ENCODE measurements around the gene PLD3.

GRCh38 chr19:40348961-40349507 is 539 bp downstream of the PLD3 start:
- TF ChIP-seq, protein P1, sequence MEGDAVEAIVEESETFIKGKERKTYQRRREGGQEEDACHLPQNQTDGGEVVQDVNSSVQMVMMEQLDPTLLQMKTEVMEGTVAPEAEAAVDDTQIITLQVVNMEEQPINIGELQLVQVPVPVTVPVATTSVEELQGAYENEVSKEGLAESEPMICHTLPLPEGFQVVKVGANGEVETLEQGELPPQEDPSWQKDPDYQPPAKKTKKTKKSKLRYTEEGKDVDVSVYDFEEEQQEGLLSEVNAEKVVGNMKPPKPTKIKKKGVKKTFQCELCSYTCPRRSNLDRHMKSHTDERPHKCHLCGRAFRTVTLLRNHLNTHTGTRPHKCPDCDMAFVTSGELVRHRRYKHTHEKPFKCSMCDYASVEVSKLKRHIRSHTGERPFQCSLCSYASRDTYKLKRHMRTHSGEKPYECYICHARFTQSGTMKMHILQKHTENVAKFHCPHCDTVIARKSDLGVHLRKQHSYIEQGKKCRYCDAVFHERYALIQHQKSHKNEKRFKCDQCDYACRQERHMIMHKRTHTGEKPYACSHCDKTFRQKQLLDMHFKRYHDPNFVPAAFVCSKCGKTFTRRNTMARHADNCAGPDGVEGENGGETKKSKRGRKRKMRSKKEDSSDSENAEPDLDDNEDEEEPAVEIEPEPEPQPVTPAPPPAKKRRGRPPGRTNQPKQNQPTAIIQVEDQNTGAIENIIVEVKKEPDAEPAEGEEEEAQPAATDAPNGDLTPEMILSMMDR (IDR thresholded peaks at IDR 0.05) = no peak
- no peak for TF ChIP-seq POLR2A (IDR thresholded peaks at IDR 0.05)

All from body of pancreas (tissue), 4 donors.